Measurements from ENCODE around the gene FNDC8. TPM values are rescaled to one million over a fixed set of nuclear protein-coding genes. Genes with fewer than 3 reads are reported as not detected.

The FNDC8 gene
- total RNA-seq, 2 experiments from 2014 or later: not detected

DNA sequence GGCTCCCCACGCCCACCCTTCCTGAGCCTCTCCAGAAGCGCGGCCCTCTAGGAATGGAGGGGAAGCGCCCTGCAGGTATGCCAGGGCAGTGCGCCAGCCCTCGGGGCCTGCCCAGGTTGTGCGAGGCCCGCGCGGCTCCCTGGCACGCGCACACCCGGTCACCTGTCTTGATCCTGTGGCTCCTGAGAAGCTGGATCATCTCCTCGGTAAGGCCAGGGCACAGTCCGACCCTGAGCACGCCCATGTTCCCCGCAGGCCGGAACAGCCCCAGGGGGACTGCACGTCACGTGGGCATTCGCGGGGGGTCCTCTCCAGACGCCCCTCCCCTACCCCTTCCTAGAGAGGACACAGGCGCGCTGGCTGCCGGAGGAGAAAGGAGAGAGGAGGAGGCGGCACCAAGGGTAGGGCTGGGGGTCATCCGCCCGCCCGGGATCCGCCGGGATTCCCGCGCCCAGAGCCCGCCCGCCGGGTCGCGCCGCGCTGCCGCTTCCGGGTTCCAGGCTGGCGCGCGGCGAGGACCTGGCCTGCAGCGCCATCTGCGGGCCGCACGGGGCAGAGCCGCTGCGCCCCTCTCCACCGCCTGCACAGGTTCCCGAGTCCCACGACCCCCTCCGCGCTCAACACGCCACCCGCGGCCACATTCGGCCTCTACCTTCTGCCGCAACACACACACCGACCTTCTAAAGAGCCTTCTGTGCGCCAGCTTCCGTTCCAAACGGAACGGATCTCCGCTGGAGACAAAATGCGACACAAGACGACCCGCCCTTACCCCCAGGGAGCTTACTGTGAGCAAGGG, 1.8 kb upstream of the FNDC8 start, which contains the start of gene RAD51D:
Gene RAD51D, minus strand, starts transcription at position 491 of the 796 bp plus-strand sequence. Its CDS starts 247 bp downstream, at position 244.
- H3K4me2 ChIP-seq (ENCODE audit: low read length): peak within 1 kb of the TSS; percentile 81
- H3K4me3 ChIP-seq (ENCODE audit: low read depth, low read length, poor library complexity, severe bottlenecking): peak within 1 kb of the TSS; percentile 93
- peak; percentile 87 for DNase-seq (ENCODE audit: low spot score)
- intact Hi-C loops (cut with micrococcal nuclease; ENCODE audit: unreplicated experiment): loop anchor here (1.0 to 10.0 kb wide), 6 partner anchors 31 to 695 kb away; partner anchors contain the start of gene LIG3
- ChIA-PET CTCF (ENCODE audit: unreplicated experiment) (interaction anchor here (0.7 kb wide), 1 partner anchor 30 kb away, joined by 5 read pairs; no protein-coding TSS in a partner anchor), POLR2A (interaction anchor here (0.9 to 1.4 kb wide), 4 partner anchors 13 to 138 kb away, joined by 3 to 4 read pairs (median 3); no protein-coding TSS in a partner anchor)
- peak within 1 kb of the TSS; percentile 85 for H2AFZ ChIP-seq (ENCODE audit: low read length)
- peaks cover 15% of the 10 kb centered on the region; the same call in 1 of the 2 replicates for H3K79me2 ChIP-seq (ENCODE audit: insufficient read depth, low read depth, low read length)
- peaks cover 10% of the 10 kb centered on the region for H3K4me1 ChIP-seq (ENCODE audit: insufficient read depth, low read length, poor library complexity, severe bottlenecking)
- H3K9me2 ChIP-seq (ENCODE audit: insufficient read depth, low read length): no peaks in the 10 kb centered on the region
- H3K27ac ChIP-seq (ENCODE audit: low read depth, low read length, poor library complexity, severe bottlenecking): peak within 1 kb of the TSS; percentile 31
- peaks cover 21% of the 10 kb centered on the region for H3K36me3 ChIP-seq (ENCODE audit: insufficient read depth, low read length)
- TF ChIP-seq CTCF (conservative IDR thresholded peaks at IDR 0.05; ENCODE audit: low read length) (peak; percentile 90), EZH2phosphoT487 (IDR thresholded peaks at IDR 0.05; ENCODE audit: borderline replicate concordance, low read depth, low read length) (no peak)
- H4K20me1 ChIP-seq (ENCODE audit: insufficient read depth, low read length): no peaks in the 10 kb centered on the region
- no TSS peak for BruUV-seq (replicated peaks)
- no peaks in the 10 kb centered on the region for H3K9me3 ChIP-seq (ENCODE audit: low read length)

DNA sequence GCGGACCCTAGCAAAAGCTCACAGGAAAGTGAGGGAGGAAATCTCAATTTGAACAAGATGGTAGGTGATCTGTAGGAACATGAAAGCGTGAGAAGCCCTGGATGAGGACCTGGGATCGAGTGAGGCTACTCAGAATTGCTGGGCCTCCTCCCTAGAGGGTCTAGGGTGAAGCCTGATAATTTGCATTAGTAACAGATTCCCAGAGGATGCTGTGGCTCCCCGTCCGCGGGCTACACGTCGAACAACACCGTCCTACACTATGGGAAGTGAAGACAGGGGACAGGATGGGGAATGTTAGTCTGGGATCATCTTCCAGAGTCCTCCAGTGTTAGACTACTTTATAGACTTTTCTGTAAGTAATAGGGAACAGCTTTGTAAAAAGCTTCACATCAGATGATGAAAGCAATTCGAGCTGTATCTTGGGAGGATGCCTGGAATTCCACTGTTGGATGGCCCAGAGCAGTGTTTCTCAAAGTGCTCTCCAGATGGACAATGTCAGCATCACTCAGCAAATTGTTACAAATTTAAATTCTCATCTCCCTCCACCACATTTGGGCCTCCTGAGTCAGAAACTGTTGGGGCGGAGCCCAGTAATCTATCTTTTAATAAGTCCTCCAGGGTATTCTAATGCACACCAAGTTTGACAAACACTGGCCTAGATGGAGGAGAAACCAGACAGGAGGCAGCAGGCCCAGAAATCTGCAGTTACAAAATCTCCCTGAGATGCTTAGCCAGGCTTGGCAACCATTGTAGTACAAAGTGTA, 6.5 kb downstream of the FNDC8 start:
- Histone ChIP-seq H3K4me2 (ENCODE audit: low read length) (no peak overlapping the region), H3K9me3 (ENCODE audit: low read length) (no peaks in the 10 kb centered on the region), H2AFZ (ENCODE audit: low read length) (no peak overlapping the region), H3K9me2 (ENCODE audit: insufficient read depth, low read length) (no peaks in the 10 kb centered on the region), H4K20me1 (ENCODE audit: insufficient read depth, low read length) (no peaks in the 10 kb centered on the region), H3K4me1 (ENCODE audit: insufficient read depth, low read length, poor library complexity, severe bottlenecking) (no peaks in the 10 kb centered on the region), H3K4me3 (ENCODE audit: low read depth, low read length, poor library complexity, severe bottlenecking) (no peak overlapping the region), H3K36me3 (ENCODE audit: insufficient read depth, low read length) (peaks cover 39% of the 10 kb centered on the region), H3K79me2 (ENCODE audit: insufficient read depth, low read depth, low read length) (no peaks in the 10 kb centered on the region), H3K27ac (ENCODE audit: low read depth, low read length, poor library complexity, severe bottlenecking) (no peak overlapping the region)
- TF ChIP-seq CTCF (conservative IDR thresholded peaks at IDR 0.05; ENCODE audit: low read length) (no peak), EZH2phosphoT487 (IDR thresholded peaks at IDR 0.05; ENCODE audit: borderline replicate concordance, low read depth, low read length) (no peak)
- intact Hi-C loops (cut with micrococcal nuclease; ENCODE audit: unreplicated experiment): no loop called here
- DNase-seq (ENCODE audit: low spot score): no peak
- CTCF ChIA-PET (ENCODE audit: unreplicated experiment): no interaction called here
- no TSS peak for BruUV-seq (replicated peaks)
- POLR2A ChIA-PET: interaction anchor here (0.5 to 1.3 kb wide), 4 partner anchors 12 to 1014 kb away, joined by 3 to 5 read pairs (median 3); partner anchors contain the start of gene NLE1

Measured in OCI-LY7 (cell line).